GM23248 (cell line): Measurements from ENCODE around the gene VPS13A.

ENCODE experiments used
- EZH2 ChIP-seq: fragments of 200-600 bp; sonication (generic); IDR thresholded peaks from 2 replicates; pipeline ENCODE4 v1.6.1; 2018; ENCODE audit warnings: antibody characterized with exemption, mild to moderate bottlenecking; ENCODE audit not compliant: insufficient read depth, poor library complexity, severe bottlenecking
- EZH2phosphoT487 ChIP-seq: fragments of 200-600 bp; sonication (generic); IDR thresholded peaks from 2 replicates; pipeline ENCODE4 v1.6.1; 2018; ENCODE audit warnings: antibody characterized with exemption, moderate library complexity, mild to moderate bottlenecking, low read depth; ENCODE audit not compliant: insufficient read depth

DNA sequence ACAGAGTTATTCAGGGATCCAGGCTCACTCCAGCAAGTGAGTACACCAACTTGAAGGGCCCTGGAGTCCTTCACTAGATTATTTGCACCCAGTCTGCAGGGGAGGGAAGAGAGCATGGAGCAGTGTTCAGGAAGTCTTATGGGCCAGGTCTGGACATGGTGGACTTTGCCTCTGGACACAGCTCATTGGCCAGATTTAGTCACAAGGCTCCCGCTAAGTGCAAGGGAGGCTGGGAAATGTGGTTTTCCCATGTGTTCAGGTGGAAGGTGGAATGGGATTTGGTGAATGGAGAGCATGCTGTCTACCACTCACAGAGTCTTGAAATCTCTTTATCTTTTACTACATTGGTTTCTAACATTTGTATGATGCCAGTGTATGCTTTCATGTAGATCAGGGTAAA is 270.3 kb downstream of the VPS13A start:
- no peak for TF ChIP-seq EZH2phosphoT487
- TF ChIP-seq EZH2 = no peak
